ENCODE measurements around the gene SIVA1.

Gene SIVA1

GRCh38 chr14:104795781-104796686 lies 43.1 kb downstream of the SIVA1 start:
- H3K27ac ChIP-seq (ENCODE audit: poor library complexity, severe bottlenecking) = peak overlapping the region; percentile 17
- H3K4me1 ChIP-seq (ENCODE audit: insufficient read depth, poor library complexity, severe bottlenecking) = peaks cover 7% of the 10 kb centered on the region
- no peaks in the 10 kb centered on the region for H3K9me3 ChIP-seq (ENCODE audit: severe bottlenecking)
- ATAC-seq (ENCODE audit: low read depth) = peak; percentile 43
- H3K4me3 ChIP-seq (ENCODE audit: severe bottlenecking) = peak overlapping the region; percentile 88
- TF ChIP-seq, protein P1, sequence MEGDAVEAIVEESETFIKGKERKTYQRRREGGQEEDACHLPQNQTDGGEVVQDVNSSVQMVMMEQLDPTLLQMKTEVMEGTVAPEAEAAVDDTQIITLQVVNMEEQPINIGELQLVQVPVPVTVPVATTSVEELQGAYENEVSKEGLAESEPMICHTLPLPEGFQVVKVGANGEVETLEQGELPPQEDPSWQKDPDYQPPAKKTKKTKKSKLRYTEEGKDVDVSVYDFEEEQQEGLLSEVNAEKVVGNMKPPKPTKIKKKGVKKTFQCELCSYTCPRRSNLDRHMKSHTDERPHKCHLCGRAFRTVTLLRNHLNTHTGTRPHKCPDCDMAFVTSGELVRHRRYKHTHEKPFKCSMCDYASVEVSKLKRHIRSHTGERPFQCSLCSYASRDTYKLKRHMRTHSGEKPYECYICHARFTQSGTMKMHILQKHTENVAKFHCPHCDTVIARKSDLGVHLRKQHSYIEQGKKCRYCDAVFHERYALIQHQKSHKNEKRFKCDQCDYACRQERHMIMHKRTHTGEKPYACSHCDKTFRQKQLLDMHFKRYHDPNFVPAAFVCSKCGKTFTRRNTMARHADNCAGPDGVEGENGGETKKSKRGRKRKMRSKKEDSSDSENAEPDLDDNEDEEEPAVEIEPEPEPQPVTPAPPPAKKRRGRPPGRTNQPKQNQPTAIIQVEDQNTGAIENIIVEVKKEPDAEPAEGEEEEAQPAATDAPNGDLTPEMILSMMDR (IDR thresholded peaks at IDR 0.05; ENCODE audit: poor library complexity, severe bottlenecking) = no peak
- DNase-seq (ENCODE audit: low spot score) = no peak
- no peaks in the 10 kb centered on the region for H3K27me3 ChIP-seq (ENCODE audit: insufficient read depth, poor library complexity, severe bottlenecking)
- H3K36me3 ChIP-seq (ENCODE audit: low read depth) = peaks cover 25% of the 10 kb centered on the region

- ATAC-seq (ENCODE audit: low read depth) = no peak
- no peaks in the 10 kb centered on the region for H3K9me3 ChIP-seq (ENCODE audit: severe bottlenecking)
- no peak overlapping the region for H3K27ac ChIP-seq (ENCODE audit: poor library complexity, severe bottlenecking)
- H3K4me1 ChIP-seq (ENCODE audit: insufficient read depth, poor library complexity, severe bottlenecking) = peaks cover 11% of the 10 kb centered on the region
- TF ChIP-seq, protein P1 (IDR thresholded peaks at IDR 0.05; ENCODE audit: poor library complexity, severe bottlenecking) = no peak
- no peak overlapping the region for H3K4me3 ChIP-seq (ENCODE audit: severe bottlenecking)
- H3K36me3 ChIP-seq (ENCODE audit: low read depth) = peaks cover 19% of the 10 kb centered on the region
- DNase-seq (ENCODE audit: low spot score) = no peak
- no peaks in the 10 kb centered on the region for H3K27me3 ChIP-seq (ENCODE audit: insufficient read depth, poor library complexity, severe bottlenecking)
Measured at GRCh38 chr14:104796687-104797081, 43.7 kb downstream of the SIVA1 start.

- peaks cover 13% of the 10 kb centered on the region for H3K4me1 ChIP-seq (ENCODE audit: insufficient read depth, poor library complexity, severe bottlenecking)
- ATAC-seq (ENCODE audit: low read depth) = no peak
- H3K9me3 ChIP-seq (ENCODE audit: severe bottlenecking) = no peaks in the 10 kb centered on the region
- peaks cover 12% of the 10 kb centered on the region for H3K36me3 ChIP-seq (ENCODE audit: low read depth)
- H3K27me3 ChIP-seq (ENCODE audit: insufficient read depth, poor library complexity, severe bottlenecking) = no peaks in the 10 kb centered on the region
- H3K27ac ChIP-seq (ENCODE audit: poor library complexity, severe bottlenecking) = no peak overlapping the region
- TF ChIP-seq, protein P1 (IDR thresholded peaks at IDR 0.05; ENCODE audit: poor library complexity, severe bottlenecking) = no peak
- DNase-seq (ENCODE audit: low spot score) = no peak
- no peak overlapping the region for H3K4me3 ChIP-seq (ENCODE audit: severe bottlenecking)
Measured at GRCh38 chr14:104797115-104798044, 44.4 kb downstream of the SIVA1 start.

DNA sequence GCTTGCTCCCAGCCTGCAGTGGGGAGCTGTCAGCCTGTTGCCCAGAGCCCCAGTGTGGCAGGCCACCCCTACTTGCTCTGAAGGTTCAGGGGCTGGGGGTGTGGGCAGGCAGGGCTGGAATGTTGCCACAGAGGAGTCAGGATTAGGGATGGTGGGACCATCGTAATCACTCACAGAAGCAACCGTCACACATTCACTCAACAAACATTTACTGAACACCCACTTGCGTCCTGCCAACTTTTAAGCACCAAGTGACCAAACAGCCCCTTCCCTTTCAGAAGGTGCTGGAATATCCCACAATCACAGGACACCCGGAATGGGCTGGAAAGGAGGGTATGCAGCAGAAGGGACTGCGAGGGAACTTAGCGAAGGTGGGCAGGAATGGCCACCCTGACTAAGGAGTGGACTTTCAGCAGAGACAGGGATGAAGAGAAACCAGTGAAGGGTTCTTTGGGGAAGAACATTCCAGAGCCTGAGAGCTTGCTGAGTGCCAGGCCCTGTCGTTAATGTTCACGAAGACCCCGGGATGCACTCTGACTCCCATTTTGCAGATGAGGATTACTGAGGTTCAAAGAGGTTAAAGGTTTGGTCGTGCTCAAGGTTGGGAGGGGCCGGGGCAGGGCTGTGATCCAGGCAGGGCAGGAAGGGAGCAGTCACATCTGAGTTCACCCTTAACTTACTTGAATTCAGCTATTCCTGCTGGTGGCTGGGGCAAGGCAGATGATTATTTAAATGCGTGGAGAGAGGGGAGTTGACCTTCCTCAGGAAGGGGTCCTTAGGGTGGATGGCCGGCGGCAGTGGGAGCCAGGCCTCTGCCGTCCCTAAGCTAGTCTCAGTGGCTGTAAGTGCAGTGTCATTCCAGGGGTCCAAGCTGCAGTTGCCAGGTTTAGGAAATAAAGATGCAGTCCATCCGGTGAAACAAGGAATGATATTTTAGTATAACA lies 45.6 kb downstream of the SIVA1 start:
- Histone ChIP-seq H3K27ac (ENCODE audit: poor library complexity, severe bottlenecking) (no peak overlapping the region), H3K27me3 (ENCODE audit: insufficient read depth, poor library complexity, severe bottlenecking) (no peaks in the 10 kb centered on the region), H3K9me3 (ENCODE audit: severe bottlenecking) (no peaks in the 10 kb centered on the region), H3K4me3 (ENCODE audit: severe bottlenecking) (no peak overlapping the region), H3K36me3 (ENCODE audit: low read depth) (no peaks in the 10 kb centered on the region; the same call in 1 of the 2 replicates), H3K4me1 (ENCODE audit: insufficient read depth, poor library complexity, severe bottlenecking) (peaks cover 13% of the 10 kb centered on the region)
- no peak for DNase-seq (ENCODE audit: low spot score)
- TF ChIP-seq, protein P1 (IDR thresholded peaks at IDR 0.05; ENCODE audit: poor library complexity, severe bottlenecking) = no peak
- ATAC-seq (ENCODE audit: low read depth) = no peak
